Hepatic stellate cell (primary cell): ENCODE data around the gene GRIFIN.
A peak's percentile ranks its signal among the peaks of the same experiment; 100 is the strongest.
"Not testable (repeated sequence)": the region's sequence is repeated elsewhere in the genome, so short reads cannot be mapped to it uniquely, and the experiment has no call there.

Experiments
- DNase-seq: peaks from one replicate; pipeline ENCODE4 v3.0.0; 2011; ENCODE audit warnings: low spot score

GRIFIN gene

GRCh38 chr7:2478399-2478785, 2.2 kb upstream of the GRIFIN start:
- DNase-seq, result no peak

- peak; percentile 95 for DNase-seq
These were observed 1.5 kb upstream of the GRIFIN start for GRCh38 chr7:2477447-2478398.

- DNase-seq, result no peak
These were observed 713 bp upstream of the GRIFIN start for GRCh38 chr7:2476776-2477446.

- no peak for DNase-seq
These were observed 551 bp downstream of the GRIFIN start for GRCh38 chr7:2475678-2476015.

- DNase-seq, result no peak
These were observed 1.2 kb downstream of the GRIFIN start for GRCh38 chr7:2474813-2475677.

GRCh38 chr7:2474224-2474623, 2.0 kb downstream of the GRIFIN start:
- DNase-seq, result no peak

- no peak for DNase-seq
These were observed 2.6 kb downstream of the GRIFIN start for GRCh38 chr7:2473496-2474180.

- no peak for DNase-seq
These were observed 3.5 kb downstream of the GRIFIN start for GRCh38 chr7:2472739-2473138.

- no peak for DNase-seq
These were observed 4.8 kb downstream of the GRIFIN start for GRCh38 chr7:2471396-2471795.

- DNase-seq, result no peak
These were observed 5.2 kb downstream of the GRIFIN start for GRCh38 chr7:2471022-2471329.

- DNase-seq, result no peak
These were observed 5.8 kb downstream of the GRIFIN start for GRCh38 chr7:2470204-2471021.

GRCh38 chr7:2469460-2470203, 6.6 kb downstream of the GRIFIN start:
- not testable (repeated sequence) for DNase-seq

- no peak for DNase-seq
These were observed 8.0 kb downstream of the GRIFIN start for GRCh38 chr7:2468227-2468626.

- DNase-seq, result no peak
These were observed 9.5 kb downstream of the GRIFIN start for GRCh38 chr7:2466675-2467074.

- no peak for DNase-seq
These were observed 10.3 kb downstream of the GRIFIN start for GRCh38 chr7:2465928-2466327.

GRCh38 chr7:2462731-2463130, 13.5 kb downstream of the GRIFIN start:
- no peak for DNase-seq

- no peak for DNase-seq
These were observed 14.8 kb downstream of the GRIFIN start for GRCh38 chr7:2461268-2462026.

- no peak for DNase-seq
These were observed 15.6 kb downstream of the GRIFIN start for GRCh38 chr7:2460641-2461040.

GRCh38 chr7:2460188-2460587, 16.0 kb downstream of the GRIFIN start:
- DNase-seq, result no peak

- no peak for DNase-seq
These were observed 16.5 kb downstream of the GRIFIN start for GRCh38 chr7:2459674-2460073.
